Tibial artery (tissue), 4 donors: Measurements from ENCODE around the gene IWS1.

Source experiments
- DNase-seq, 2 donors: peaks; one replicate each; pipeline ENCODE4 v3.0.0-alpha.2; 2019
- H3K27ac ChIP-seq, 2 donors: fragments of 200-600 bp; sonication (generic) in 1 of 2; 1 replicate in 1 of 2; 2 replicates in 1 of 2; pipeline ENCODE4 v1.5.1; 2018 to 2019; ENCODE audit warnings: mild to moderate bottlenecking in 1 of 2
- H3K27me3 ChIP-seq, 2 donors: fragments of 200-600 bp; sonication (generic) in 1 of 2; one replicate each; pipeline versions ENCODE4 v1.5.1 to v1.6.0; 2016 to 2019
- H3K36me3 ChIP-seq, 3 donors: fragments of 200-600 bp; sonication (generic) in 2 of 3; one replicate each; pipeline ENCODE4 v1.5.1; 2016 to 2019; ENCODE audit warnings: mild to moderate bottlenecking in 2 of 3
- H3K4me1 ChIP-seq, 4 donors: fragments of 200-600 bp; sonication (generic) in 2 of 4; 1 replicate in 3 of 4; 2 replicates in 1 of 4; pipeline ENCODE4 v1.5.1; 2016 to 2019
- H3K4me3 ChIP-seq, 2 donors: fragments of 200-600 bp; sonication (generic) in 1 of 2; 1 replicate in 1 of 2; 2 replicates in 1 of 2; pipeline ENCODE4 v1.5.1; 2018 to 2019; ENCODE audit warnings: mild to moderate bottlenecking in 2 of 2
- H3K9me3 ChIP-seq, 3 donors: fragments of 200-600 bp; sonication (generic) in 1 of 3; one replicate each; pipeline ENCODE4 v1.5.1; 2016 to 2019
- intact Hi-C: fragments of 100-400 bp; cut with DNase I; formaldehyde crosslinking; loops from one replicate; pipeline ENCODE4 v1.15.0; 2023; ENCODE audit warnings: low total_unique reads
- TF ChIP-seq, protein P1 (sequence below), 2 experiments: fragments of 200-600 bp in 1 of 2; fragments of 450-650 bp in 1 of 2; IDR thresholded peaks; one replicate each; pipeline ENCODE4 v1.5.1; 2017 to 2019; ENCODE audit warnings: antibody characterized with exemption in 2 of 2, mild to moderate bottlenecking in 1 of 2, moderate library complexity in 1 of 2

The IWS1 gene

GRCh38 chr2:127451981-127452380 is 74.3 kb downstream of the IWS1 start:
- peaks cover 0 to 22% (median 0%) of the 10 kb centered on the region in 3 donors for H3K36me3 ChIP-seq

GRCh38 chr2:127449898-127450297 is 76.4 kb downstream of the IWS1 start:
- intact Hi-C loops = no loop called here
- Histone ChIP-seq H3K27me3 (no peaks in the 10 kb centered on the region), H3K4me3 (no peak overlapping the region), H3K9me3 (no peaks in the 10 kb centered on the region), H3K4me1 (peaks cover 0 to 5% (median 0%) of the 10 kb centered on the region in 4 donors), H3K36me3 (peaks cover 0 to 16% (median 0%) of the 10 kb centered on the region in 3 donors), H3K27ac (no peak overlapping the region)
- TF ChIP-seq, protein P1, sequence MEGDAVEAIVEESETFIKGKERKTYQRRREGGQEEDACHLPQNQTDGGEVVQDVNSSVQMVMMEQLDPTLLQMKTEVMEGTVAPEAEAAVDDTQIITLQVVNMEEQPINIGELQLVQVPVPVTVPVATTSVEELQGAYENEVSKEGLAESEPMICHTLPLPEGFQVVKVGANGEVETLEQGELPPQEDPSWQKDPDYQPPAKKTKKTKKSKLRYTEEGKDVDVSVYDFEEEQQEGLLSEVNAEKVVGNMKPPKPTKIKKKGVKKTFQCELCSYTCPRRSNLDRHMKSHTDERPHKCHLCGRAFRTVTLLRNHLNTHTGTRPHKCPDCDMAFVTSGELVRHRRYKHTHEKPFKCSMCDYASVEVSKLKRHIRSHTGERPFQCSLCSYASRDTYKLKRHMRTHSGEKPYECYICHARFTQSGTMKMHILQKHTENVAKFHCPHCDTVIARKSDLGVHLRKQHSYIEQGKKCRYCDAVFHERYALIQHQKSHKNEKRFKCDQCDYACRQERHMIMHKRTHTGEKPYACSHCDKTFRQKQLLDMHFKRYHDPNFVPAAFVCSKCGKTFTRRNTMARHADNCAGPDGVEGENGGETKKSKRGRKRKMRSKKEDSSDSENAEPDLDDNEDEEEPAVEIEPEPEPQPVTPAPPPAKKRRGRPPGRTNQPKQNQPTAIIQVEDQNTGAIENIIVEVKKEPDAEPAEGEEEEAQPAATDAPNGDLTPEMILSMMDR (IDR thresholded peaks at IDR 0.05) = no peak
- DNase-seq = no peak

More at GRCh38 chr2:127451981-127452380, 74.3 kb downstream of the IWS1 start:
- DNase-seq = no peak
- H3K9me3 ChIP-seq = no peaks in the 10 kb centered on the region
- H3K27me3 ChIP-seq = no peaks in the 10 kb centered on the region
- no peak overlapping the region for H3K27ac ChIP-seq
- TF ChIP-seq, protein P1 (IDR thresholded peaks at IDR 0.05) = no peak
- intact Hi-C loops = no loop called here
- peaks cover 0 to 5% (median 0%) of the 10 kb centered on the region in 4 donors for H3K4me1 ChIP-seq
- H3K4me3 ChIP-seq = no peak overlapping the region

DNA sequence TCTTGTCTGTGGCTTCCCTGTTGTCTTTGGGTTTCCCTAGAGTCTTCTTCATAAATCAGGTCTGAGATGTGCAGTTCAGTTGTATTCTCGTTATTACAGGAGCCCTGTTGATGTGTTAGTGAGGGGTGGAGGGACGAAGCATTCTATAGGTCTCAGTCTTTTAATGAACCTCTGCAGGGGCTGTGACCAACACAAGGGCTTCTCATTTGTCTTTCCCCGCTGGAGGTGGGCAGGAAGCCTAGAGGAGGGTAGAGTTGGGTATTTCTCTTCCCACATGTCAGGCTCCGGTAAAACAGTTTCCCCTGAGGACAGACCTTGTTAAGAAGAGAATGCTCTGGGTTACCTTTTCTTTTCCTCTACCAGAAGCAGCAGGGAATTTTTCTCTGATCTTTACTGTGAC is 76.9 kb downstream of the IWS1 start:
- Histone ChIP-seq H3K27me3 (no peaks in the 10 kb centered on the region), H3K4me3 (no peak overlapping the region), H3K9me3 (no peaks in the 10 kb centered on the region), H3K27ac (no peak overlapping the region), H3K4me1 (peaks cover 0 to 5% (median 0%) of the 10 kb centered on the region in 4 donors), H3K36me3 (peaks cover 0 to 12% (median 0%) of the 10 kb centered on the region in 3 donors)
- intact Hi-C loops = no loop called here
- TF ChIP-seq, protein P1 (IDR thresholded peaks at IDR 0.05) = no peak
- DNase-seq = no peak

DNA sequence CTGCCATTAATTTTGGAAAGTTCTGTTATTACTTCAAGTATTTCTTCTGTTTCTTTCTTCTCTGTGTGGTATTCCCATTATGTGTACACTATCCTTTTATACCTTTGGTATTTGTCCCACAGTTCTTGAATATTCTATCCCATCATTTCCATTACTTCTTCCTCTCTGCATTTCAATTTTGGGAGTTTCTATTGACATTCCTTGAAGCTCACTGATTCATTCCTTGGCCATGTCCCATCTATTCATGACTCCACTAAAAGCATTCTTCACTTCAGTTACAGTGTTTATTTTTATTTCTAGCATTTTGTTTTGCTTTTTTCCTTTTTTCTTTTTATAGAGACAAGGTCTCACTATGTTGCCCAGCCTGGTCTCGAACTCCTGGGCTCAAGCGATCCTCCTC is 77.8 kb downstream of the IWS1 start:
- intact Hi-C loops = no loop called here
- Histone ChIP-seq H3K4me1 (peaks cover 0 to 5% (median 0%) of the 10 kb centered on the region in 4 donors), H3K9me3 (no peaks in the 10 kb centered on the region), H3K27me3 (no peaks in the 10 kb centered on the region), H3K27ac (no peak overlapping the region), H3K36me3 (peaks cover 0 to 8% (median 0%) of the 10 kb centered on the region in 3 donors), H3K4me3 (no peak overlapping the region)
- TF ChIP-seq, protein P1 (IDR thresholded peaks at IDR 0.05) = no peak
- DNase-seq = no peak

DNA sequence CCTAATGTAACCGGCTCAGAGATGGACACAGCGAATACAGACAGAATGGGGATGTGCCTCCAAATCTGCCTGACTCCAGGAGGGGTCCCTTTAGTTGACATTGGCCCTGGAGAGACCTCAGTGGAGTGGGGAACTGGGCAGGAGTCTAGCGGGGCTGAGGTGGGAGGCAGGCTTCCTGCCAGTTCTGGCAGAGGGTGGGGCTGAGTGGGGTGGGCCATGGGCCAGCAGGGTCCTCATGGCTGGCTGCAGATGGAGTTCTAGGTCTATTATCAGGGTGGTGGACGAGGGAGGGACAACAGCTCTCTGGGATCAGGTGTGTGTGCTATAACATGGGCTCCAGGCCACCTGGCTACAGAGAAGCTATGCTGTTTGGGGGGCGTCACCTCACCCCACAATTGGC is 86.9 kb downstream of the IWS1 start:
- DNase-seq = no peak
- H3K27ac ChIP-seq = no peak overlapping the region
- intact Hi-C loops = no loop called here
- peaks cover 0 to 13% (median 11%) of the 10 kb centered on the region in 3 donors for H3K9me3 ChIP-seq
- H3K27me3 ChIP-seq = no peaks in the 10 kb centered on the region
- TF ChIP-seq, protein P1 (IDR thresholded peaks at IDR 0.05) = no peak
- no peak overlapping the region for H3K4me3 ChIP-seq
- no peaks in the 10 kb centered on the region for H3K4me1 ChIP-seq
- H3K36me3 ChIP-seq = no peaks in the 10 kb centered on the region
